Sigmoid colon (tissue), 4 donors: Measurements from ENCODE around the gene SH2B2.

Source experiments
- CTCF ChIP-seq, 4 experiments: fragments of 450-650 bp in 3 of 4; fragments of 200-600 bp in 1 of 4; IDR thresholded peaks; one replicate each; pipeline ENCODE4 v1.5.1; 2016 to 2019; ENCODE audit warnings: antibody characterized with exemption in 4 of 4, mild to moderate bottlenecking in 3 of 4, moderate library complexity in 2 of 4
- EP300 ChIP-seq, 4 donors: sonication (generic); formaldehyde crosslinking; IDR thresholded peaks; one replicate each; pipeline ENCODE4 v1.6.1; 2017; ENCODE audit warnings: antibody characterized with exemption in 4 of 4
- POLR2A ChIP-seq, 2 donors: fragments of 450-650 bp; IDR thresholded peaks; one replicate each; pipeline ENCODE4 v1.6.1; 2016; ENCODE audit warnings: antibody characterized with exemption in 2 of 2, mild to moderate bottlenecking in 2 of 2, moderate library complexity in 2 of 2
- POLR2AphosphoS5 ChIP-seq, 4 donors: sonication (generic); formaldehyde crosslinking; IDR thresholded peaks; one replicate each; pipeline ENCODE4 v1.6.1; 2017; ENCODE audit warnings: antibody characterized with exemption in 4 of 4

- TF ChIP-seq POLR2AphosphoS5 (IDR thresholded peaks at IDR 0.05) (no peak), CTCF (IDR thresholded peaks at IDR 0.05) (no peak), POLR2A (IDR thresholded peaks at IDR 0.05) (no peak), EP300 (IDR thresholded peaks at IDR 0.05) (no peak)
Measured at GRCh38 chr7:102253973-102254370, 32.7 kb upstream of the SH2B2 start.
